ENCODE measurements around the gene CRHR1.

The CRHR1 gene

GRCh38 chr17:45771271-45771959 lies 12.7 kb upstream of the CRHR1 start:
- no peak overlapping the region for H3K4me3 ChIP-seq (ENCODE audit: low read length)
- no peak for TF ChIP-seq CTCF (conservative IDR thresholded peaks at IDR 0.05; ENCODE audit: low read depth, low read length)

GRCh38 chr17:45775148-45775547 lies 9.0 kb upstream of the CRHR1 start:
- TF ChIP-seq CTCF (conservative IDR thresholded peaks at IDR 0.05; ENCODE audit: low read depth, low read length) = no peak
- no peak for DNase-seq (ENCODE audit: low read depth)
- no peak overlapping the region for H3K4me3 ChIP-seq (ENCODE audit: low read length)

More at GRCh38 chr17:45771271-45771959, 12.7 kb upstream of the CRHR1 start:
- DNase-seq (ENCODE audit: low read depth) = no peak

- H3K4me3 ChIP-seq (ENCODE audit: low read length) = no peak overlapping the region
- no peak for TF ChIP-seq CTCF (conservative IDR thresholded peaks at IDR 0.05; ENCODE audit: low read depth, low read length)
- DNase-seq (ENCODE audit: low read depth) = peak; percentile 15
Measured at GRCh38 chr17:45775576-45776011, 8.5 kb upstream of the CRHR1 start.

GRCh38 chr17:45776896-45777295 lies 7.2 kb upstream of the CRHR1 start:
- DNase-seq (ENCODE audit: low read depth) = no peak
- no peak overlapping the region for H3K4me3 ChIP-seq (ENCODE audit: low read length)
- no peak for TF ChIP-seq CTCF (conservative IDR thresholded peaks at IDR 0.05; ENCODE audit: low read depth, low read length)

- no peak for TF ChIP-seq CTCF (conservative IDR thresholded peaks at IDR 0.05; ENCODE audit: low read depth, low read length)
- H3K4me3 ChIP-seq (ENCODE audit: low read length) = no peak overlapping the region
- DNase-seq (ENCODE audit: low read depth) = no peak
Measured at GRCh38 chr17:45777388-45777787, 6.7 kb upstream of the CRHR1 start.

GRCh38 chr17:45780921-45781320 lies 3.2 kb upstream of the CRHR1 start:
- H3K4me3 ChIP-seq (ENCODE audit: low read length) = no peak overlapping the region
- DNase-seq (ENCODE audit: low read depth) = no peak
- TF ChIP-seq CTCF (conservative IDR thresholded peaks at IDR 0.05; ENCODE audit: low read depth, low read length) = no peak

GRCh38 chr17:45782889-45783592 lies 1.1 kb upstream of the CRHR1 start:
- TF ChIP-seq CTCF (conservative IDR thresholded peaks at IDR 0.05; ENCODE audit: low read depth, low read length) = peak; percentile 55
- H3K4me3 ChIP-seq (ENCODE audit: low read length) = no peak overlapping the region
- no peak for DNase-seq (ENCODE audit: low read depth)

All from retinal pigment epithelial cell (primary cell).